T-helper 22 cell (primary cell): ENCODE measurements around the gene STIM1.

Experiments
- DNase-seq: peaks from one replicate; pipeline ENCODE4 v3.0.0-alpha.2; 2020; ENCODE audit warnings: low read depth

Gene STIM1

GRCh38 chr11:3830730-3831129, 24.7 kb upstream of the STIM1 start:
- no peak for DNase-seq

- no peak for DNase-seq
Measured at GRCh38 chr11:3831378-3832239, 23.9 kb upstream of the STIM1 start.

GRCh38 chr11:3832816-3833215, 22.6 kb upstream of the STIM1 start:
- no peak for DNase-seq

GRCh38 chr11:3833449-3833848, 22.0 kb upstream of the STIM1 start:
- DNase-seq = no peak

- DNase-seq = no peak
Measured at GRCh38 chr11:3834349-3834663, 21.2 kb upstream of the STIM1 start.

- DNase-seq = no peak
Measured at GRCh38 chr11:3834664-3835461, 20.6 kb upstream of the STIM1 start.

GRCh38 chr11:3835751-3836150, 19.7 kb upstream of the STIM1 start:
- DNase-seq = no peak

- peak; percentile 49 for DNase-seq
Measured at GRCh38 chr11:3836903-3837302, 18.6 kb upstream of the STIM1 start.

- DNase-seq = no peak
Measured at GRCh38 chr11:3837793-3838192, 17.7 kb upstream of the STIM1 start.

GRCh38 chr11:3838504-3838903, 17.0 kb upstream of the STIM1 start:
- no peak for DNase-seq

- peak; percentile 26 for DNase-seq
Measured at GRCh38 chr11:3840004-3840869, 15.2 kb upstream of the STIM1 start.

- DNase-seq = no peak
Measured at GRCh38 chr11:3840870-3841425, 14.5 kb upstream of the STIM1 start, which contains the start of gene RHOG. TSS of gene RHOG (minus strand) at chr11:3840959. CDS start at chr11:3828138, 12,821 bp downstream.

- peak; percentile 97 for DNase-seq
Measured at GRCh38 chr11:3841426-3842350, 13.8 kb upstream of the STIM1 start.

- no peak for DNase-seq
Measured at GRCh38 chr11:3843326-3843725, 12.1 kb upstream of the STIM1 start.

- no peak for DNase-seq
Measured at GRCh38 chr11:3845246-3845645, 10.2 kb upstream of the STIM1 start.

GRCh38 chr11:3845670-3846069, 9.8 kb upstream of the STIM1 start:
- no peak for DNase-seq

GRCh38 chr11:3849297-3849874, 6.1 kb upstream of the STIM1 start:
- DNase-seq = no peak

GRCh38 chr11:3853545-3853842, 2.0 kb upstream of the STIM1 start:
- no peak for DNase-seq

GRCh38 chr11:3853899-3854659, 1.4 kb upstream of the STIM1 start:
- DNase-seq = peak; percentile 58

GRCh38 chr11:3854660-3854976, 846 bp upstream of the STIM1 start:
- no peak for DNase-seq
